ENCODE measurements around the gene CMSS1.

DNA sequence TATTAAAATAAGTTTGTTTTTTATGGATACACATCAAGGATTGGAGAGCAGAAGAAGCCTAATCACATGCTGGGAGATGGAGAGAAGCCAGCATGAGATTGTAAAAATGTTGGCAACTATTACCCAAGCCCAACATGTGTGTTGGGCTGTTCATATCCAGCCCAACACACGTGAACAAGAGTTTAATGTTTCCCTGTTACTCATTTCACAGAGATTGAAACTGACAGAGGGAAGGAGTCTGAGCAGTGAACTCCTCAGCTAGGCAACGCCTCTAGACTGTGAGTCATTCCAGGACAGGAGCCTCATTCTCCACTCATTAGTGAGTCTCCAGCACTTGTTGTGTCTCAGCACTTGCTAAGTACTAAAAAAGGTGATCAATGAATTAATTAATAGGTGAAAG lies 43.2 kb upstream of the CMSS1 start:
- TF ChIP-seq, protein P1, sequence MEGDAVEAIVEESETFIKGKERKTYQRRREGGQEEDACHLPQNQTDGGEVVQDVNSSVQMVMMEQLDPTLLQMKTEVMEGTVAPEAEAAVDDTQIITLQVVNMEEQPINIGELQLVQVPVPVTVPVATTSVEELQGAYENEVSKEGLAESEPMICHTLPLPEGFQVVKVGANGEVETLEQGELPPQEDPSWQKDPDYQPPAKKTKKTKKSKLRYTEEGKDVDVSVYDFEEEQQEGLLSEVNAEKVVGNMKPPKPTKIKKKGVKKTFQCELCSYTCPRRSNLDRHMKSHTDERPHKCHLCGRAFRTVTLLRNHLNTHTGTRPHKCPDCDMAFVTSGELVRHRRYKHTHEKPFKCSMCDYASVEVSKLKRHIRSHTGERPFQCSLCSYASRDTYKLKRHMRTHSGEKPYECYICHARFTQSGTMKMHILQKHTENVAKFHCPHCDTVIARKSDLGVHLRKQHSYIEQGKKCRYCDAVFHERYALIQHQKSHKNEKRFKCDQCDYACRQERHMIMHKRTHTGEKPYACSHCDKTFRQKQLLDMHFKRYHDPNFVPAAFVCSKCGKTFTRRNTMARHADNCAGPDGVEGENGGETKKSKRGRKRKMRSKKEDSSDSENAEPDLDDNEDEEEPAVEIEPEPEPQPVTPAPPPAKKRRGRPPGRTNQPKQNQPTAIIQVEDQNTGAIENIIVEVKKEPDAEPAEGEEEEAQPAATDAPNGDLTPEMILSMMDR (IDR thresholded peaks at IDR 0.05; ENCODE audit: poor library complexity, severe bottlenecking): no peak
- TF ChIP-seq EP300 (conservative IDR thresholded peaks at IDR 0.05; ENCODE audit: poor library complexity, severe bottlenecking) (no peak), SMC3 (conservative IDR thresholded peaks at IDR 0.05; ENCODE audit: poor library complexity) (no peak), POLR2AphosphoS5 (IDR thresholded peaks at IDR 0.05) (no peak)
